Stimulated activated CD8-positive, alpha-beta memory T cell treated with anti-CD3 and anti-CD28 coated beads, Interleukin-15, amount 100 ng/mL, for 48 hours (primary cell): ENCODE measurements around the gene TKFC.

Experiments used
- DNase-seq, 2 donors: peaks; one replicate each; pipeline ENCODE4 v3.0.0-alpha.2; 2020; ENCODE audit warnings: low read depth in 2 of 2

Gene TKFC

GRCh38 chr11:61345170-61345610 is 12.2 kb downstream of the TKFC start:
- no peak for DNase-seq

- DNase-seq: no peak
These were observed 13.2 kb downstream of the TKFC start for GRCh38 chr11:61345954-61346843.

GRCh38 chr11:61347916-61348461 is 15.0 kb downstream of the TKFC start:
- DNase-seq: no peak

- no peak for DNase-seq
These were observed 16.2 kb downstream of the TKFC start for GRCh38 chr11:61349189-61349751.

- DNase-seq: no peak
These were observed 16.9 kb downstream of the TKFC start for GRCh38 chr11:61349916-61350315.

- DNase-seq: no peak
These were observed 17.3 kb downstream of the TKFC start for GRCh38 chr11:61350336-61350735.

- DNase-seq: no peak
These were observed 17.8 kb downstream of the TKFC start for GRCh38 chr11:61350803-61351202.

- no peak for DNase-seq
These were observed 19.0 kb downstream of the TKFC start for GRCh38 chr11:61352038-61352437.

- DNase-seq: no peak
These were observed 20.4 kb downstream of the TKFC start for GRCh38 chr11:61353131-61354067.

- no peak for DNase-seq
These were observed 21.2 kb downstream of the TKFC start for GRCh38 chr11:61354208-61354607.

GRCh38 chr11:61356706-61357105 is 23.7 kb downstream of the TKFC start:
- DNase-seq: no peak

GRCh38 chr11:61357233-61357893 is 24.3 kb downstream of the TKFC start:
- DNase-seq: no peak

GRCh38 chr11:61357894-61358239 is 24.8 kb downstream of the TKFC start:
- no peak for DNase-seq

- DNase-seq: no peak
These were observed 25.5 kb downstream of the TKFC start for GRCh38 chr11:61358566-61358965.

- DNase-seq: no peak
These were observed 26.5 kb downstream of the TKFC start for GRCh38 chr11:61359516-61359915.

- no peak for DNase-seq
These were observed 28.3 kb downstream of the TKFC start for GRCh38 chr11:61361237-61361740.

- peak; percentile 90 to 91 for DNase-seq
These were observed 28.9 kb downstream of the TKFC start, which contains the start of the genes CYB561A3 and TMEM138 for GRCh38 chr11:61361741-61362541. Gene CYB561A3, minus strand, starts transcription at chr11:61361882. Its CDS starts 5,169 bp downstream, at chr11:61356713. Gene TMEM138, plus strand, starts transcription at chr11:61362374. Its CDS starts 2,017 bp downstream, at chr11:61364391.

GRCh38 chr11:61362542-61362875 is 29.5 kb downstream of the TKFC start:
- DNase-seq: no peak

GRCh38 chr11:61364012-61364675 is 31.1 kb downstream of the TKFC start:
- no peak for DNase-seq

- DNase-seq: no peak
These were observed 34.4 kb downstream of the TKFC start for GRCh38 chr11:61367406-61367805.
